ENCODE data around the gene CFTR.

Gene CFTR

GRCh38 chr7:117685795-117686194 lies 206.0 kb downstream of the CFTR start:
- TF ChIP-seq CTCF (IDR thresholded peaks at IDR 0.05; ENCODE audit: insufficient read depth, low read length, poor library complexity, severe bottlenecking) = no peak
- TF ChIP-seq EZH2phosphoT487 (conservative IDR thresholded peaks at IDR 0.05; ENCODE audit: low read length) = no peak
- H3K36me3 ChIP-seq (ENCODE audit: low read length) = no peaks in the 10 kb centered on the region
- no peak overlapping the region for H3K9ac ChIP-seq (ENCODE audit: low read length)
- no peak overlapping the region for H2AFZ ChIP-seq (ENCODE audit: low read depth, low read length, severe bottlenecking)
- H3K9me2 ChIP-seq (replicated peaks; ENCODE audit: insufficient read depth, low read length) = no peaks in the 10 kb centered on the region
- H3F3A ChIP-seq (ENCODE audit: insufficient read depth) = no peaks in the 10 kb centered on the region
- no peak overlapping the region for H3K27ac ChIP-seq (ENCODE audit: low read depth, low read length)
- no peak overlapping the region for H3K4me2 ChIP-seq (ENCODE audit: low read depth, low read length, poor library complexity, severe bottlenecking)
- H4K20me1 ChIP-seq (ENCODE audit: low read depth, low read length) = no peaks in the 10 kb centered on the region
- H3K27me3 ChIP-seq (ENCODE audit: low read length) = no peaks in the 10 kb centered on the region
- no peaks in the 10 kb centered on the region for H3K9me3 ChIP-seq (ENCODE audit: insufficient read depth, low read length)
- no peaks in the 10 kb centered on the region for H3K79me2 ChIP-seq (ENCODE audit: insufficient read depth, low read length)
- no peak overlapping the region for H3K4me3 ChIP-seq (ENCODE audit: insufficient read depth, low read length, poor library complexity, severe bottlenecking)

- Histone ChIP-seq H3K4me3 (ENCODE audit: insufficient read depth, low read length, poor library complexity, severe bottlenecking) (no peak overlapping the region), H2AFZ (ENCODE audit: low read depth, low read length, severe bottlenecking) (no peak overlapping the region), H3K27me3 (ENCODE audit: low read length) (no peaks in the 10 kb centered on the region), H3K4me2 (ENCODE audit: low read depth, low read length, poor library complexity, severe bottlenecking) (no peak overlapping the region), H3K27ac (ENCODE audit: low read depth, low read length) (no peak overlapping the region), H3F3A (ENCODE audit: insufficient read depth) (no peaks in the 10 kb centered on the region), H3K36me3 (ENCODE audit: low read length) (no peaks in the 10 kb centered on the region), H4K20me1 (ENCODE audit: low read depth, low read length) (no peaks in the 10 kb centered on the region), H3K9me2 (replicated peaks; ENCODE audit: insufficient read depth, low read length) (no peaks in the 10 kb centered on the region), H3K9ac (ENCODE audit: low read length) (no peak overlapping the region), H3K79me2 (ENCODE audit: insufficient read depth, low read length) (no peaks in the 10 kb centered on the region), H3K9me3 (ENCODE audit: insufficient read depth, low read length) (no peaks in the 10 kb centered on the region)
- TF ChIP-seq CTCF (IDR thresholded peaks at IDR 0.05; ENCODE audit: insufficient read depth, low read length, poor library complexity, severe bottlenecking) (no peak), EZH2phosphoT487 (conservative IDR thresholded peaks at IDR 0.05; ENCODE audit: low read length) (no peak)
Observed at GRCh38 chr7:117686311-117686935, 206.6 kb downstream of the CFTR start.

- Histone ChIP-seq H2AFZ (ENCODE audit: low read depth, low read length, severe bottlenecking) (no peak overlapping the region), H3K27me3 (ENCODE audit: low read length) (no peaks in the 10 kb centered on the region), H3K9me2 (replicated peaks; ENCODE audit: insufficient read depth, low read length) (no peaks in the 10 kb centered on the region), H3K4me3 (ENCODE audit: insufficient read depth, low read length, poor library complexity, severe bottlenecking) (no peak overlapping the region), H3K9me3 (ENCODE audit: insufficient read depth, low read length) (no peaks in the 10 kb centered on the region), H3K4me2 (ENCODE audit: low read depth, low read length, poor library complexity, severe bottlenecking) (no peak overlapping the region), H4K20me1 (ENCODE audit: low read depth, low read length) (no peaks in the 10 kb centered on the region), H3K27ac (ENCODE audit: low read depth, low read length) (no peak overlapping the region), H3K79me2 (ENCODE audit: insufficient read depth, low read length) (no peaks in the 10 kb centered on the region), H3K9ac (ENCODE audit: low read length) (no peak overlapping the region), H3F3A (ENCODE audit: insufficient read depth) (no peaks in the 10 kb centered on the region), H3K36me3 (ENCODE audit: low read length) (no peaks in the 10 kb centered on the region)
- TF ChIP-seq CTCF (IDR thresholded peaks at IDR 0.05; ENCODE audit: insufficient read depth, low read length, poor library complexity, severe bottlenecking) (no peak), EZH2phosphoT487 (conservative IDR thresholded peaks at IDR 0.05; ENCODE audit: low read length) (no peak)
Observed at GRCh38 chr7:117688126-117688525, 208.3 kb downstream of the CFTR start.
